Measurements from ENCODE around the gene PRMT1. TPM values are rescaled to one million over a fixed set of nuclear protein-coding genes. Genes with fewer than 3 reads are reported as not detected.

Gene PRMT1
- polyA plus RNA-seq, 1 donor from 2014 or later, result 610 TPM

- TF ChIP-seq EZH2 (IDR thresholded peaks at IDR 0.05; ENCODE audit: borderline replicate concordance, insufficient read depth, low read length, poor library complexity, severe bottlenecking), result no peak
- TF ChIP-seq POLR2AphosphoS5 (IDR thresholded peaks at IDR 0.05), result no peak
- no peak for TF ChIP-seq MXI1 (conservative IDR thresholded peaks at IDR 0.05; ENCODE audit: poor library complexity, severe bottlenecking)
- no peak for TF ChIP-seq REST (IDR thresholded peaks at IDR 0.05; ENCODE audit: borderline replicate concordance)
- no peak for TF ChIP-seq CTCF (IDR thresholded peaks at IDR 0.05; ENCODE audit: poor library complexity, severe bottlenecking)
- TF ChIP-seq SMC3 (conservative IDR thresholded peaks at IDR 0.05; ENCODE audit: poor library complexity), result no peak
- no peak for TF ChIP-seq RAD21 (conservative IDR thresholded peaks at IDR 0.05)
- TF ChIP-seq TAF1 (IDR thresholded peaks at IDR 0.05; ENCODE audit: low read depth), result no peak
- TF ChIP-seq EP300 (conservative IDR thresholded peaks at IDR 0.05; ENCODE audit: poor library complexity, severe bottlenecking), result no peak
- no peak overlapping the region for H3K27ac ChIP-seq (ENCODE audit: low read length)
- H3F3A ChIP-seq (ENCODE audit: insufficient read depth, low read length, poor library complexity, severe bottlenecking), result peaks cover 3% of the 10 kb centered on the region
- no peaks in the 10 kb centered on the region for H3K9me3 ChIP-seq (ENCODE audit: low read length)
- no peak overlapping the region for H3K4me2 ChIP-seq (ENCODE audit: low read length)
- no peak overlapping the region for H3K4me3 ChIP-seq (ENCODE audit: low read length)
- H3K9me2 ChIP-seq (ENCODE audit: insufficient read depth, low read length), result no peaks in the 10 kb centered on the region
- H3K36me3 ChIP-seq (ENCODE audit: insufficient read depth, low read length), result no peaks in the 10 kb centered on the region
- no peak overlapping the region for H3K9ac ChIP-seq (ENCODE audit: low read length)
- H4K20me1 ChIP-seq (ENCODE audit: insufficient read depth), result no peaks in the 10 kb centered on the region
- peaks cover 35% of the 10 kb centered on the region for H3K79me2 ChIP-seq (replicated peaks; ENCODE audit: insufficient read depth, low read length)
- no peak overlapping the region for H2AFZ ChIP-seq (ENCODE audit: low read depth, low read length)
- H3K27me3 ChIP-seq (ENCODE audit: insufficient read depth, low read depth, low read length), result no peaks in the 10 kb centered on the region
Measured at GRCh38 chr19:49682274-49682673, 5.2 kb downstream of the PRMT1 start.

- peaks cover 21% of the 10 kb centered on the region for H3K79me2 ChIP-seq (replicated peaks; ENCODE audit: insufficient read depth, low read length)
- no peaks in the 10 kb centered on the region for H4K20me1 ChIP-seq (ENCODE audit: insufficient read depth)
- no peak overlapping the region for H2AFZ ChIP-seq (ENCODE audit: low read depth, low read length)
- H3K27me3 ChIP-seq (ENCODE audit: insufficient read depth, low read depth, low read length), result no peaks in the 10 kb centered on the region
- H3K9me3 ChIP-seq (ENCODE audit: low read length), result no peaks in the 10 kb centered on the region
- no peak overlapping the region for H3K27ac ChIP-seq (ENCODE audit: low read length)
- no peak overlapping the region for H3K4me2 ChIP-seq (ENCODE audit: low read length)
- no peak overlapping the region for H3K4me3 ChIP-seq (ENCODE audit: low read length)
- no peaks in the 10 kb centered on the region for H3K9me2 ChIP-seq (ENCODE audit: insufficient read depth, low read length)
- TF ChIP-seq CTCF (IDR thresholded peaks at IDR 0.05; ENCODE audit: poor library complexity, severe bottlenecking) (no peak), REST (IDR thresholded peaks at IDR 0.05; ENCODE audit: borderline replicate concordance) (no peak), TAF1 (IDR thresholded peaks at IDR 0.05; ENCODE audit: low read depth) (no peak), MXI1 (conservative IDR thresholded peaks at IDR 0.05; ENCODE audit: poor library complexity, severe bottlenecking) (no peak), SMC3 (conservative IDR thresholded peaks at IDR 0.05; ENCODE audit: poor library complexity) (no peak), EZH2 (IDR thresholded peaks at IDR 0.05; ENCODE audit: borderline replicate concordance, insufficient read depth, low read length, poor library complexity, severe bottlenecking) (no peak), POLR2AphosphoS5 (IDR thresholded peaks at IDR 0.05) (no peak), EP300 (conservative IDR thresholded peaks at IDR 0.05; ENCODE audit: poor library complexity, severe bottlenecking) (no peak), RAD21 (conservative IDR thresholded peaks at IDR 0.05) (no peak)
- no peaks in the 10 kb centered on the region for H3K36me3 ChIP-seq (ENCODE audit: insufficient read depth, low read length)
- no peak overlapping the region for H3K9ac ChIP-seq (ENCODE audit: low read length)
- no peaks in the 10 kb centered on the region for H3F3A ChIP-seq (ENCODE audit: insufficient read depth, low read length, poor library complexity, severe bottlenecking)
Measured at GRCh38 chr19:49683814-49684250, 6.8 kb downstream of the PRMT1 start.
